IMR-90 (cell line): Measurements from ENCODE around the gene PITPNB.

Experiments used
- CTCF ChIP-seq: conservative IDR thresholded peaks from 2 replicates; pipeline ENCODE4 v1.5.1; 2012; ENCODE audit warnings: mild to moderate bottlenecking, low read depth, low read length, improper control_type of control experiment
- FOS ChIP-seq: fragments of 150-350 bp; IDR thresholded peaks from 2 replicates; pipeline ENCODE4 v1.6.1; 2016; ENCODE audit warnings: low read depth, low read length
- POLR2A ChIP-seq: IDR thresholded peaks from 2 replicates; pipeline ENCODE4 v1.6.1; 2012; ENCODE audit warnings: mild to moderate bottlenecking, low read depth, low read length
- RCOR1 ChIP-seq: IDR thresholded peaks from 2 replicates; pipeline ENCODE4 v1.6.1; 2012; ENCODE audit warnings: mild to moderate bottlenecking, low read length, improper control_type of control experiment; ENCODE audit not compliant: insufficient replicate concordance

- no peak for TF ChIP-seq CTCF
- no peak for TF ChIP-seq POLR2A
- no peak for TF ChIP-seq RCOR1
- TF ChIP-seq FOS = no peak
Measured at GRCh38 chr22:27842201-27842600, 76.9 kb downstream of the PITPNB start.
